HPDE6-E6E7 (cell line): Measurements from ENCODE around the gene IQUB.
"Not testable (repeated sequence)": the region's sequence is repeated elsewhere in the genome, so short reads cannot be mapped to it uniquely, and the experiment has no call there.

Source experiments
- DNase-seq: peaks from one replicate; pipeline ENCODE4 v3.0.0; 2011; ENCODE audit warnings: missing footprints; ENCODE audit errors: extremely low spot score

IQUB gene

GRCh38 chr7:123415625-123416024 is 118.8 kb downstream of the IQUB start:
- DNase-seq = no peak

- DNase-seq = no peak
These were observed 124.0 kb downstream of the IQUB start for GRCh38 chr7:123410273-123410904.

- not testable (repeated sequence) for DNase-seq
These were observed 126.4 kb downstream of the IQUB start for GRCh38 chr7:123407951-123408350.
